GM19025 (cell line): ENCODE results near the gene TCF23.
"Not testable (repeated sequence)": the region's sequence is repeated elsewhere in the genome, so short reads cannot be mapped to it uniquely, and the experiment has no call there.

Experiments used
- ATAC-seq: cut with Tn5 transposase; IDR thresholded peaks from one replicate; pipeline ENCODE4 v1.9.1; 2021; ENCODE audit warnings: mild to moderate bottlenecking, low read depth, moderate library complexity; ENCODE audit not compliant: unreplicated experiment

TCF23 gene

GRCh38 chr2:27184115-27184514 is 35.3 kb downstream of the TCF23 start:
- ATAC-seq: no peak

DNA sequence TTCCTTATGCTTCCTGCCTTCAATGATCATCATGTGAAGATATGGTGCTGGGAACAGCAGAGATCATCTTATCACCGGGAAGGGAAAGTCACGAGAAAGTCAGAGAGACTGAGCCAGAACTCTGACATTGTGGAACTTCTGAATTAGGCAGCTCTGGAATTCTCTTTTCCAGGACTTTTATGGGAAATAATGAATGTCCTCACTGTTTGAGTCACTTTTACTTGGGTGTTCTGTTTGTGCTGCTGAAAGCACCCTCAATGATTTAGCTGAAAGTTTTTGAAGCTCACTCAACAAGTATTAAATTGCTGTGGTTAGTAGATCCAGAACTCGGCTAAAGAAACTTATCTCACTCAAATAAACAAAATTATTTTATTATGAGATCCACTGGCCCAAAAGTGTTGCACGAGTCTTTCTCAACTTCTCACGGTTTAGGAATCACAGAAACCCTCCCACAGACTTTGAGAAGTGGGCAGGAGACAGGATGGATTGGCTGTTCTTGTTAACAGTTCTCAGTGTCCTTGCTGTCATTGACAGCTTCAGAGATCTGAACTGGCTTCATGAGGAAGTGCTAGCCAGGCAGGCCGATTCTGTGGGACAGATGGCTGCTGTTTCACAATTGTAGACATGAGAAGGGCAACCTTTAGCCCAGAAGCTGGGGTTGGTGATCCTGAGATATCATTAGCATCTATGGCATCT is 36.7 kb downstream of the TCF23 start:
- ATAC-seq: no peak

DNA sequence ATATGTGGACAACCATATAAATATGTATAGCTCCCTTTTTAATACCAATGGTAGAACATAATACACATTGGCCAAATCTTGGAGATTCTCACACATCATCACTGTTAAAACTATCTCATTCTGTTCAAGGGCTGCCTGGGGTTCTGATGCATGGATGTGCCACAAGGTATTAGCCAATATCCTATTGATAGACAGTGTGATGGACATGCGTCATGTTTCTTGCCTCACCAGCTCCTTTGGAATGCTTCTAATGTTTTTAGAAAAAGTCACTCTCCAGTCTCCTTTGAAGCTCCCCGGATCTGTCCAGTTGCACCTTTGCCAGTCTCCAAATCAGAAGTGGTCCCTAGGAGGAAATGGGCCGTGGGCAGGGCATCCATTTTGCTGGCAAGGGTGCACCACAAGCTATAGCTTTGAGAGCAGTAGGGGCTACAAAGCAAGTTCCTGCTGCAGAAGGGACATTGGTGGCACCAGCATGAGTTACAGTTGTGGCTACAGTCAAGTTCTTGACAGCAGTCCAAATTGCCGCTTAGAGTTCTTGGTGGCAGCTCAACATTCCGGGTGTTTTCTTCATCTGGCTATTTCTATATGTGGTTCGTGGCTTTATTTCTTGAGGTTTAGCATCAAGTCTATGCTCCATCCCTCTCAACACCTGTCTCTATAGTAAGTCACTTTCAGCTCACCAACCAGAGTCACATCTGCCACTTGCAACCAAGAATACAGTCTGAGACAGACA is 38.0 kb downstream of the TCF23 start:
- no peak for ATAC-seq

- ATAC-seq: no peak
These were observed 41.2 kb downstream of the TCF23 start for GRCh38 chr2:27189989-27190388.

DNA sequence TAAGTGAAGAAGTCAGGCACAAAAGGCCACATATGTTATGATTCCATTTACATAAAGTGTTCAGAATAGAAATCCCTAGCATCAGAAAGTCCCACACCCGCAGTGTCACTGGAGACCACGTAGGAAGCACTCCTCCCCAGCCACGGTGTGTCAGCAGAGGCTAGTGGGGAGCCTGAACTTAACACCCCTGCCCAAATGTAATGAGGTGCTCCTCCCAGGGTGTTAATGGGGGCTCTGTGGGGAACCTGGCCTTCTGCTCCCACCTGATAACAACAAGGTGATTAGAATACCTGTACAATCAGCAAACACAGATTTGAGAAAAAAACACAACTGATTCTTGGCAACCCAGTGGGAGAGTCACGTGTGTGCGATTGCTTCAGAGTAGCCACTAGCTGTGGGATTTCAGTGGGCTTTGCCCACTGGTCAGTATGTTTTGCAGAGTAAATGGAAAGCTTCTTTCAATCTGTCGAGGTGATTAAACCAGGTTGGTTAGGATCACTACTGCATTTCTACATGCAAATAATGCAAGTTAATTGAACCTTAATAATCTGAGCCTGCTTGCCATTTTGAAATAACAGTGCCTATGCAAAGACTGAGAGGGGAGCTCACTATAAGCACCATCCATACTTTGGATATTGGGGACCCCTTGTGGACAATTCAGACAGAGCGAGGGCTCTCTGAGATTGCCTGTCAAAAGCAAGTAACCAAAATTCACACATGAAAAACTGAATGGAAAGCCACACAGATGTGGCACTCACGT is 42.4 kb downstream of the TCF23 start:
- no peak for ATAC-seq

GRCh38 chr2:27194538-27195354 is 45.9 kb downstream of the TCF23 start:
- ATAC-seq: no peak

DNA sequence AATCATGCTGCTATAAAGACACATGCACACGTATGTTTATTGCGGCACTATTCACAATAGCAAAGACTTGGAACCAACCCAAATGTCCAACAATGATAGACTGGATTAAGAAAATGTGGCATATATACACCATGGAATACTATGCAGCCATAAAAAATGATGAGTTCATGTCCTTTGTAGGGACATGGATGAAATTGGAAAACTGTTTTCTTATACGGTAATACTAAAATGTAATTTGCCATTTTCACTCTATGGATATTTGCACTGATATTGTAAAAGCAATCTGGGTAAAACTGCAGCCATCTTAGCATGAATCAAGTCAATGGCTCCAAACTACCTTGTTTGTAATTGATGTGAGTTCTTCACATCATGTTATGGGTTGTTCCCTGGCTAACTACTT is 47.0 kb downstream of the TCF23 start:
- ATAC-seq: not testable (repeated sequence)

DNA sequence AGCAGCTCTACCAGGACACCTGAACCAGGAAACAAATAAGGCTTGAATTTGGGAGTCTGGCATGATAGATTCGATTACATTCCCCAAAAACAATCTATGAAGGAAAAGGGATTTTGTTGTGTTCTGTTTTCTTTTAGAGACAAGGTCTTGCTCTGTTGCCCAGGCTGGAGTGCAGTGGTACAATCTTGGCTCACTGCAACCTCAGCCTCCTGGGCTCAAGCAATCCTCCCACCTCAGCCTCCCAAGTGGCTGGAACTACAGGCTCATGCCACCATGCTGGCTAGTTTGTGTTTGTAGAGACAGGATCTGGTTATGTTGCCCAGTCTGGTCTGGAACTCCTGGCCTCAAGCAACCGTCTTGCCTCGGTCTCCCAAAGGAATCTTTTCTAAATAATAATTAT is 49.3 kb downstream of the TCF23 start:
- ATAC-seq: not testable (repeated sequence)

DNA sequence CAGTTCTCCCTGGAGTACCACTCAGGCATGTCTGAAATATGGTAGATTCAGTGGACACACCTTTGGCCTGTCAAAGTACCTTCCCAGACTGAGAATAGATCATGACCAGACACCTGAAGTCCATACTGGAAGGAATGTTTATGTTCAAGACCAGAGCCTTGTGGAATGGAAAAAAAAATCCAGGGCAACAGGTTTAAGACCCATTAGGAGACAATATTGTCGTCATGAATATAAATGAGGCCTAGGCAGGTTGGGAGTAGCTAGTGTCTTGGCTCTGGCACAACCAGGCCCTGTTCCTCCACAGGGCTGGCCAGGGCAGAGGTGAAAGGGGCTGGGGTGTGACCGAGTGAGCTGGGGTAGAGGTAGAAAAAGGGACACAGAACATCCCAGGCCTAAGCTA is 49.8 kb downstream of the TCF23 start:
- ATAC-seq: no peak

DNA sequence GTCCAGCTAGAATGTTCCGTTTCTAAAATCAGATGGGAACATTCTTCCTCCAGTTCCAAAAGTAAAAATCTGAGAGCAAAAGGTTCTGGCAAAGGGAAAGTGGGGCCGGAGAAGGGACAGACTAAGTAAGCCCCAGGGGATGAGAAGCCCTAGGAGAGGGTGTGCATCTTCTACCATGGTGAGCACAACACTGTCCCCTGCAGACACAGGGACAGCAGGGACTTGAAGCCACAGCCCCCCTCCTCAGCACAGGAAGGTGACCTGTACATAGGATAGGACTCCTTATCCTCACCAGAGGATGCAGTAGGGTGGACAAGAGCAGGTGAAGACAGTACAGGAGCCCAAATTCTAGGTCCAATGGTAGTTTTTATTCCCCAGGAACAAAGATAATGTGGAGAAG is 50.4 kb downstream of the TCF23 start:
- no peak for ATAC-seq

GRCh38 chr2:27201675-27202074 is 52.9 kb downstream of the TCF23 start:
- no peak for ATAC-seq

GRCh38 chr2:27202854-27203253 is 54.0 kb downstream of the TCF23 start:
- no peak for ATAC-seq

- no peak for ATAC-seq
These were observed 54.9 kb downstream of the TCF23 start for GRCh38 chr2:27203741-27204140.

- no peak for ATAC-seq
These were observed 55.8 kb downstream of the TCF23 start for GRCh38 chr2:27204566-27204965.

DNA sequence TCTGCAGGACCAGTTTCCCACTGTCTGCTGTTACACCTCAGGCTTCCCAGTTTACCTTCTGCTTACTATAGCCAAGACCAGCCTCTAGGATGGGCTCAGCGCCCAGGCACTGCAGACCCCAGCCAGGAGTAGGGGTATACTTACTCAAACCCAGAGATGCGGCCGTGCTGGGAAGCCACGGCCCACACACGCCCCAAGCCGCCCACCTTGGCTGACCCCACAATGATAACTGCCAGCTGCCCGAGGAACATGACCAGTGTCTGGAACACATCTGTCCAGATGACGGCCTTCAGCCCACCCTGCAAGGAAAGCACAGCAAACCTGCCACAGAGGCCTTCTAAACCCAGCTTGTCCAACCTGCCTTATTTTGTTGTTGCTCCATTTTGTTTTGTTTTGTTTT is 56.4 kb downstream of the TCF23 start:
- no peak for ATAC-seq

DNA sequence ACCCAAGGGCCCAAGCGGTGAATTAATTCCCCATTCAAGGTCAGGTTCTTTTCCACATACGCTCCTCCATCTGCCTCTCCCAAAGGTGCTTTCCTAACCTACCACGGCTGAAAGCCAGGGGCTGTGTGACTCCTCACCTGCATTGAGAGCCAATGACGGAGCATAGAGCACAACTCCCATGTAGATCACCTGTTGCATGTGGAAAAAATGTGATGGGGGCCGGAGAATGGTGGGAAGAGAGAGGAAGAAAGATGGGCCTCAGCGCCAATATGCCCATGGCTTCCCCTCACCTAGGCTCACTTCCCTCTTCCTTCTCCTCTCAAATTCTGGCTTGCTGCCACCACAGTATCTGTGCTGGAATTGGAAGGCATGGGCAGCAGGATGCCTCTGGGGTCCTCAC is 57.5 kb downstream of the TCF23 start:
- ATAC-seq: no peak
